Metanephros (tissue), 1 donor: ENCODE data around the gene SNN. TPM values are rescaled to one million over a fixed set of nuclear protein-coding genes. Genes with fewer than 3 reads are reported as not detected.

Source experiments
- total RNA-seq: library from RNA; depleted of rRNA; stranded (reverse); fragments of >200 nt; gene quantifications from one replicate; pipeline ENCODE4 v1.2.3, GENCODE V29; 2014

Gene SNN
- 21.7 TPM for total RNA-seq

GRCh38 chr16:11667824-11668622 is at the start of gene SNN:
Gene SNN, plus strand, starts transcription at chr16:11668455. Its CDS starts 7,605 bp downstream, at chr16:11676060.

Other genes starting within 250 kb of the SNN start
- gene LITAF, start 81.5 kb upstream of the SNN start, total RNA-seq = 80.5 TPM
- gene TXNDC11, start 74.4 kb downstream of the SNN start, total RNA-seq = 44.7 TPM
- gene ZC3H7A, start 128.8 kb downstream of the SNN start, total RNA-seq = 65.3 TPM
- 78.8 TPM for gene RSL1D1, start 183.1 kb downstream of the SNN start, total RNA-seq
- 47.8 TPM for gene GSPT1, start 247.5 kb downstream of the SNN start, total RNA-seq